PC-9 (cell line): ENCODE measurements around the gene BACH2.

Source experiments
- EZH2 ChIP-seq: fragments of 200-600 bp; sonication (generic); IDR thresholded peaks from 2 replicates; pipeline ENCODE4 v1.8.0; 2017; ENCODE audit warnings: antibody characterized with exemption, low read depth
- TF ChIP-seq, protein P1 (sequence below): fragments of 200-600 bp; sonication (generic); conservative IDR thresholded peaks from 2 replicates; pipeline ENCODE4 v1.6.1; 2017; ENCODE audit warnings: mixed run types, antibody characterized with exemption, mild to moderate bottlenecking, moderate library complexity

DNA sequence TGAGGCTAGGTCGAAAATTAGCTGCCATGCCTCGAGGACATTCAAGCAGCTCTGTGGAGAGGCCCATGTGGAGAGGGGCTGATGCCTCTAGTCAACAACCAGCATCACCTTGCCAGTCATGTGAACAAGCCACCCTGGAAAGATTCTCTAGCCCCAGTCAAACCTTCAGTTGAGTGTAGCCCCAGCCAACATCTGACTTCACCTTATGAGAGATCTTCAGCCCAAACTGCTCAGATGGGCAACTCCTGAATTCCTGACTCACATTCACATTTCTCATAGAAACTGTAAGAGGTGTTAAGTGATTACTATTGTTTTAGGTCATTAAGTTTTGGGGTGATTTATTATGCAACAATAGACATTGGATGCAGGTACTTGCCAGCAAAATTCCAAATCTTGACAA, 357.5 kb downstream of the BACH2 start:
- TF ChIP-seq, protein P1, sequence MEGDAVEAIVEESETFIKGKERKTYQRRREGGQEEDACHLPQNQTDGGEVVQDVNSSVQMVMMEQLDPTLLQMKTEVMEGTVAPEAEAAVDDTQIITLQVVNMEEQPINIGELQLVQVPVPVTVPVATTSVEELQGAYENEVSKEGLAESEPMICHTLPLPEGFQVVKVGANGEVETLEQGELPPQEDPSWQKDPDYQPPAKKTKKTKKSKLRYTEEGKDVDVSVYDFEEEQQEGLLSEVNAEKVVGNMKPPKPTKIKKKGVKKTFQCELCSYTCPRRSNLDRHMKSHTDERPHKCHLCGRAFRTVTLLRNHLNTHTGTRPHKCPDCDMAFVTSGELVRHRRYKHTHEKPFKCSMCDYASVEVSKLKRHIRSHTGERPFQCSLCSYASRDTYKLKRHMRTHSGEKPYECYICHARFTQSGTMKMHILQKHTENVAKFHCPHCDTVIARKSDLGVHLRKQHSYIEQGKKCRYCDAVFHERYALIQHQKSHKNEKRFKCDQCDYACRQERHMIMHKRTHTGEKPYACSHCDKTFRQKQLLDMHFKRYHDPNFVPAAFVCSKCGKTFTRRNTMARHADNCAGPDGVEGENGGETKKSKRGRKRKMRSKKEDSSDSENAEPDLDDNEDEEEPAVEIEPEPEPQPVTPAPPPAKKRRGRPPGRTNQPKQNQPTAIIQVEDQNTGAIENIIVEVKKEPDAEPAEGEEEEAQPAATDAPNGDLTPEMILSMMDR: no peak
- TF ChIP-seq EZH2: no peak
